Testis (tissue), 5 donors: ENCODE measurements around the gene OPTN. TPM values are rescaled to one million over a fixed set of nuclear protein-coding genes. Genes with fewer than 3 reads are reported as not detected.
"Not testable (repeated sequence)": the region's sequence is repeated elsewhere in the genome, so short reads cannot be mapped to it uniquely, and the experiment has no call there.

Source experiments
- DNase-seq: peaks from one replicate; pipeline ENCODE4 v3.0.0-alpha.2; 2019
- H3K27ac ChIP-seq, 2 donors: fragments of 200-600 bp; sonication (generic); one replicate each; pipeline ENCODE4 v1.5.1; 2019
- H3K27me3 ChIP-seq: fragments of 200-600 bp; sonication (generic); one replicate; pipeline ENCODE4 v1.5.1; 2019
- H3K36me3 ChIP-seq: fragments of 200-600 bp; sonication (generic); one replicate; pipeline ENCODE4 v1.5.1; 2017; ENCODE audit warnings: low read depth; ENCODE audit errors: missing control alignments
- H3K4me1 ChIP-seq: fragments of 200-600 bp; sonication (generic); one replicate; pipeline ENCODE4 v1.5.1; 2019
- H3K4me3 ChIP-seq, 2 donors: fragments of 200-600 bp; sonication (generic); one replicate each; pipeline ENCODE4 v1.5.1; 2017 to 2019
- H3K9me3 ChIP-seq: fragments of 200-600 bp; sonication (generic); one replicate; pipeline ENCODE4 v1.5.1; 2017
- CTCF ChIP-seq, 3 experiments: fragments of 450-650 bp in 2 of 3; fragments of 200-600 bp in 1 of 3; sonication (generic) in 1 of 3; IDR thresholded peaks; one replicate each; pipeline ENCODE4 v1.5.1; 2016 to 2019; ENCODE audit warnings: antibody characterized with exemption in 3 of 3, mild to moderate bottlenecking in 2 of 3, moderate library complexity in 1 of 3
- POLR2A ChIP-seq: fragments of 450-650 bp; IDR thresholded peaks from one replicate; pipeline ENCODE4 v1.6.1; 2017; ENCODE audit warnings: antibody characterized with exemption, mild to moderate bottlenecking, moderate library complexity
- WGBS, 2 donors: methylation state at CpG; one replicate each; pipeline ENCODE4 v1.1.5; 2018; 5-methylcytosine and 5-hydroxymethylcytosine counted together
- intact Hi-C: fragments of 100-400 bp; cut with DNase I; formaldehyde crosslinking; loops from one replicate; pipeline ENCODE4 v1.15.1; 2023; ENCODE audit warnings: low total_unique reads
- long read RNA-seq, 2 donors: transcript quantifications; one replicate each; lab custom pipeline, GENCODE V29; 2026
- polyA plus RNA-seq: library from polyadenylated mRNA; stranded (reverse); fragments of 350-450 nt; fragmentation: Illumina TruSeq; extraction: RNeasy Lipid Tissue Mini Kit (QIAGEN cat#74804); gene quantifications from one replicate; pipeline ENCODE4 v1.2.3, GENCODE V29; 2014; ENCODE audit warnings: low read depth, low replicate concordance; ENCODE audit not compliant: insufficient read depth
- total RNA-seq, 2 donors: library from RNA; depleted of rRNA; stranded (reverse); fragments of >200 nt; gene quantifications; one replicate each; pipeline ENCODE4 v1.2.3, GENCODE V29; 2016

OPTN gene
- total RNA-seq (100 to 1,000 TPM in 1 of 2 donors, 10 to 100 TPM in 1; 87.5 to 109 TPM), polyA plus RNA-seq (130 TPM)
- long read RNA-seq, donor 1, transcript OPTN-205 (14 exons, 3,321 nt): major isoform, 15 of 25 reads
- long read RNA-seq, donor 1, partial matches to known transcripts: 5 of 25 reads
- long read RNA-seq, donor 1, other reads (novel, unspliced or antisense): 0 of 25 reads
- long read RNA-seq, donor 2, transcript OPTN-205 (14 exons, 3,321 nt): major isoform, 6 of 20 reads
- long read RNA-seq, donor 2, partial matches to known transcripts: 6 of 20 reads
- long read RNA-seq, donor 2, other reads (novel, unspliced or antisense): 5 of 20 reads

- H3K9me3 ChIP-seq: no peaks in the 10 kb centered on the region
- TF ChIP-seq CTCF (IDR thresholded peaks at IDR 0.05): peak; percentile 47 to 76 (median 72)
- no peak for TF ChIP-seq POLR2A
- H3K27ac ChIP-seq: peak within 1 kb of the TSS; percentile 97
- 0 to 1% methylated on average over 9 to 46 of the region's 54 CpGs for WGBS, 2 donors
- no peaks in the 10 kb centered on the region for H3K27me3 ChIP-seq
- intact Hi-C loops: no loop called here
- H3K4me3 ChIP-seq: peak within 1 kb of the TSS; percentile 85 to 97
- peak; percentile 84 for DNase-seq
- H3K4me1 ChIP-seq: peaks cover 3% of the 10 kb centered on the region
- no peaks in the 10 kb centered on the region for H3K36me3 ChIP-seq
Measured at GRCh38 chr10:13099666-13100348, at the start of gene OPTN. TSS of gene OPTN (plus strand) at chr10:13100163. CDS start at chr10:13109123, 8,960 bp downstream.

- no peak overlapping the region for H3K4me3 ChIP-seq
- TF ChIP-seq CTCF (IDR thresholded peaks at IDR 0.05) (no peak), POLR2A (no peak)
- no peak for DNase-seq
- intact Hi-C loops: no loop called here
- WGBS, 2 donors: 70 to 72% methylated on average over 7 of the region's 7 CpGs
- no peaks in the 10 kb centered on the region for H3K4me1 ChIP-seq
- H3K36me3 ChIP-seq: no peaks in the 10 kb centered on the region
- no peaks in the 10 kb centered on the region for H3K9me3 ChIP-seq
- no peak overlapping the region for H3K27ac ChIP-seq
- no peaks in the 10 kb centered on the region for H3K27me3 ChIP-seq
Measured at GRCh38 chr10:13051126-13051694, 48.8 kb upstream of the OPTN start.

GRCh38 chr10:13053208-13053607, 46.8 kb upstream of the OPTN start:
- H3K36me3 ChIP-seq, H3K4me3 ChIP-seq, H3K4me1 ChIP-seq, H3K27ac ChIP-seq, H3K27me3 ChIP-seq, H3K9me3 ChIP-seq, intact Hi-C loops, DNase-seq: not testable (repeated sequence)
- WGBS, 2 donors: 86 to 91% methylated on average over 1 of the region's 1 CpG

- TF ChIP-seq CTCF (IDR thresholded peaks at IDR 0.05): no peak
- TF ChIP-seq POLR2A: no peak
- Histone ChIP-seq H3K27ac (no peak overlapping the region), H3K36me3 (no peaks in the 10 kb centered on the region), H3K4me1 (no peaks in the 10 kb centered on the region), H3K9me3 (no peaks in the 10 kb centered on the region), H3K27me3 (no peaks in the 10 kb centered on the region), H3K4me3 (no peak overlapping the region)
- DNase-seq: no peak
- WGBS, 2 donors: 89 to 92% methylated on average over 6 to 7 of the region's 7 CpGs
- intact Hi-C loops: no loop called here
Measured at GRCh38 chr10:13053794-13054462, 46.0 kb upstream of the OPTN start.

GRCh38 chr10:13054844-13055243, 45.1 kb upstream of the OPTN start:
- TF ChIP-seq CTCF (IDR thresholded peaks at IDR 0.05) (no peak), POLR2A (no peak)
- no peak for DNase-seq
- H3K9me3 ChIP-seq: no peaks in the 10 kb centered on the region
- intact Hi-C loops: no loop called here
- H3K36me3 ChIP-seq: no peaks in the 10 kb centered on the region
- WGBS, 2 donors: 77 to 88% methylated on average over 4 of the region's 4 CpGs
- H3K4me3 ChIP-seq: no peak overlapping the region
- no peak overlapping the region for H3K27ac ChIP-seq
- H3K4me1 ChIP-seq: no peaks in the 10 kb centered on the region
- H3K27me3 ChIP-seq: no peaks in the 10 kb centered on the region
